ENCODE data around the gene FAM72C. TPM values are rescaled to one million over a fixed set of nuclear protein-coding genes. Genes with fewer than 3 reads are reported as not detected.
A peak's percentile ranks its signal among the peaks of the same experiment; 100 is the strongest.
"Not testable (repeated sequence)": the region's sequence is repeated elsewhere in the genome, so short reads cannot be mapped to it uniquely, and the experiment has no call there.

The FAM72C gene
- total RNA-seq, 2 donors from 2014 or later, result 0.55 to 0.97 TPM

GRCh38 chr1:144001077-144001476 lies 29.3 kb upstream of the FAM72C start:
- H3K4me3 ChIP-seq; intact Hi-C loops (cut with DNase I); H3K27me3 ChIP-seq (replicated peaks; ENCODE audit: insufficient read depth); H3K9me3 ChIP-seq; H3K27ac ChIP-seq; H3K36me3 ChIP-seq; DNase-seq (ENCODE audit: low spot score); H3K4me1 ChIP-seq (replicated peaks): not testable (repeated sequence)
- no CpG with 5 or more reads among the region's 8 CpGs for WGBS

GRCh38 chr1:143996020-143996419 lies 24.2 kb upstream of the FAM72C start:
- H3K9me3 ChIP-seq; H3K27ac ChIP-seq; H3K27me3 ChIP-seq (replicated peaks; ENCODE audit: insufficient read depth); DNase-seq (ENCODE audit: low spot score); H3K4me3 ChIP-seq; H3K36me3 ChIP-seq; intact Hi-C loops (cut with DNase I); H3K4me1 ChIP-seq (replicated peaks): not testable (repeated sequence)
- WGBS, result no CpG with 5 or more reads among the region's 6 CpGs

GRCh38 chr1:143993301-143993907 lies 21.6 kb upstream of the FAM72C start:
- H3K27ac ChIP-seq; intact Hi-C loops (cut with DNase I); H3K9me3 ChIP-seq; H3K36me3 ChIP-seq; H3K27me3 ChIP-seq (replicated peaks; ENCODE audit: insufficient read depth); H3K4me1 ChIP-seq (replicated peaks); H3K4me3 ChIP-seq; DNase-seq (ENCODE audit: low spot score): not testable (repeated sequence)
- WGBS, result 93% methylated on average over 2 of the region's 7 CpGs

GRCh38 chr1:143990699-143991098 lies 18.9 kb upstream of the FAM72C start:
- DNase-seq (ENCODE audit: low spot score); H3K4me1 ChIP-seq (replicated peaks); H3K27ac ChIP-seq; H3K4me3 ChIP-seq; intact Hi-C loops (cut with DNase I); H3K9me3 ChIP-seq; H3K36me3 ChIP-seq; H3K27me3 ChIP-seq (replicated peaks; ENCODE audit: insufficient read depth): not testable (repeated sequence)
- no CpG with 5 or more reads among the region's 4 CpGs for WGBS

GRCh38 chr1:143989719-143990118 lies 17.9 kb upstream of the FAM72C start:
- H3K36me3 ChIP-seq; intact Hi-C loops (cut with DNase I); H3K4me1 ChIP-seq (replicated peaks); DNase-seq (ENCODE audit: low spot score); H3K27me3 ChIP-seq (replicated peaks; ENCODE audit: insufficient read depth); H3K4me3 ChIP-seq; H3K9me3 ChIP-seq; H3K27ac ChIP-seq: not testable (repeated sequence)
- no CpG with 5 or more reads among the region's 1 CpG for WGBS

- H3K36me3 ChIP-seq; H3K9me3 ChIP-seq; DNase-seq (ENCODE audit: low spot score); intact Hi-C loops (cut with DNase I); H3K27ac ChIP-seq; H3K4me3 ChIP-seq; H3K4me1 ChIP-seq (replicated peaks); H3K27me3 ChIP-seq (replicated peaks; ENCODE audit: insufficient read depth): not testable (repeated sequence)
- WGBS, result no CpG with 5 or more reads among the region's 4 CpGs
Measured at GRCh38 chr1:143989427-143989712, 17.6 kb upstream of the FAM72C start.

GRCh38 chr1:143988602-143989426 lies 17.0 kb upstream of the FAM72C start:
- intact Hi-C loops (cut with DNase I), result not testable (repeated sequence)
- 38% methylated on average over 3 of the region's 10 CpGs for WGBS

GRCh38 chr1:143987868-143988267 lies 16.1 kb upstream of the FAM72C start:
- WGBS, result no CpG with 5 or more reads among the region's 1 CpG
- H3K27ac ChIP-seq; H3K9me3 ChIP-seq; DNase-seq (ENCODE audit: low spot score); intact Hi-C loops (cut with DNase I); H3K4me3 ChIP-seq; H3K36me3 ChIP-seq; H3K4me1 ChIP-seq (replicated peaks); H3K27me3 ChIP-seq (replicated peaks; ENCODE audit: insufficient read depth): not testable (repeated sequence)

More at GRCh38 chr1:143988602-143989426, 17.0 kb upstream of the FAM72C start:
- H3K9me3 ChIP-seq; H3K27ac ChIP-seq; H3K4me1 ChIP-seq (replicated peaks); H3K4me3 ChIP-seq; DNase-seq (ENCODE audit: low spot score); H3K36me3 ChIP-seq; H3K27me3 ChIP-seq (replicated peaks; ENCODE audit: insufficient read depth): not testable (repeated sequence)

- intact Hi-C loops (cut with DNase I); H3K27ac ChIP-seq; DNase-seq (ENCODE audit: low spot score); H3K4me3 ChIP-seq; H3K9me3 ChIP-seq; H3K36me3 ChIP-seq; H3K27me3 ChIP-seq (replicated peaks; ENCODE audit: insufficient read depth); H3K4me1 ChIP-seq (replicated peaks): not testable (repeated sequence)
- WGBS, result 85% methylated on average over 3 of the region's 7 CpGs
Measured at GRCh38 chr1:143984721-143985473, 13.1 kb upstream of the FAM72C start.

- WGBS, result no CpG with 5 or more reads among the region's 31 CpGs
- H3K36me3 ChIP-seq; H3K9me3 ChIP-seq; H3K4me1 ChIP-seq (replicated peaks); DNase-seq (ENCODE audit: low spot score); intact Hi-C loops (cut with DNase I); H3K27me3 ChIP-seq (replicated peaks; ENCODE audit: insufficient read depth); H3K27ac ChIP-seq: not testable (repeated sequence)
- H3K4me3 ChIP-seq, result peak overlapping the region in 1 of 2 donors; percentile 33
Measured at GRCh38 chr1:143974416-143974815, 2.6 kb upstream of the FAM72C start.

- H3K4me1 ChIP-seq (replicated peaks); DNase-seq (ENCODE audit: low spot score); intact Hi-C loops (cut with DNase I); H3K27ac ChIP-seq; H3K9me3 ChIP-seq; H3K36me3 ChIP-seq; H3K27me3 ChIP-seq (replicated peaks; ENCODE audit: insufficient read depth): not testable (repeated sequence)
- peak overlapping the region in 1 of 2 donors; percentile 33 for H3K4me3 ChIP-seq
- WGBS, result 0% methylated on average over 3 of the region's 37 CpGs
Measured at GRCh38 chr1:143973876-143974414, 2.2 kb upstream of the FAM72C start.

- H3K4me1 ChIP-seq (replicated peaks); H3K36me3 ChIP-seq; H3K9me3 ChIP-seq; H3K27ac ChIP-seq; H3K27me3 ChIP-seq (replicated peaks; ENCODE audit: insufficient read depth); H3K4me3 ChIP-seq; intact Hi-C loops (cut with DNase I); DNase-seq (ENCODE audit: low spot score): not testable (repeated sequence)
- WGBS, result no CpG with 5 or more reads among the region's 48 CpGs
Measured at GRCh38 chr1:143972753-143973326, 1.1 kb upstream of the FAM72C start.

Data from prostate gland (tissue), 2 donors.